Measurements from ENCODE around the gene ENPP3. TPM values are rescaled to one million over a fixed set of nuclear protein-coding genes. Genes with fewer than 3 reads are reported as not detected.

The ENPP3 gene
- total and polyA plus RNA-seq, 2 donors (not counting 1 experiment from before 2014, with no cell fraction given), result 0.18 to 0.25 TPM

DNA sequence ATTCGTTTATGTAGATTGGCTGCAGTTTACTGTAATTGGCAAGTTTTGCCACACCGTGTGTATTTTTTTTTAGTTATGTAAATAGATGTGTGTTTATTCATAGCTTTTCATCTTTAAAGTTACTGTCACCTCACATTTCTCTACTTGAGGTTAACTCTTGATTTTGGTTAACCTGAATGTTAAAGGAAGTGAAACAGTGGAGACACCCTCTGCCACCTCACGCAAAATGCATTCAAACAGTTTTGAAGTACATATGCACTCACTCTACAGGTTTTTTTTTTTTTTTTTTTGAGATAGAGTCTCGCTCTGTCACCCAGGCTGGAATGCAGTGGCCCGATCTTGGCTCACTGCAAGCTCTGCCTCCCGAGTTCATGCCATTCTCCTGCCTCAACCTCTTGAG is 46.4 kb downstream of the ENPP3 start:
- Histone ChIP-seq H3K36me3 (replicated peaks in 1 of 2; ENCODE audit: control extremely low read depth in 1 of 2, control insufficient read depth in 1 of 2, extremely low read depth in 1 of 2, insufficient read depth in 2 of 2, low read length in 1 of 2) (no peaks in the 10 kb centered on the region), H3K4me1 (ENCODE audit: control insufficient read depth in 2 of 2, insufficient read depth in 2 of 2, low read length in 2 of 2) (peaks cover 48 to 59% of the 10 kb centered on the region in 2 donors), H2AFZ (ENCODE audit: insufficient read depth, low read depth, low read length, poor library complexity, severe bottlenecking) (no peak overlapping the region), H3K27me3 (replicated peaks in 1 of 4; ENCODE audit: control extremely low read depth in 1 of 4, control insufficient read depth in 3 of 4, insufficient read depth in 4 of 4, low read length in 3 of 4) (no peaks in the 10 kb centered on the region), H3K4me2 (replicated peaks; ENCODE audit: low read depth, low read length, poor library complexity, severe bottlenecking) (peak overlapping the region; percentile 50), H3K9ac (ENCODE audit: low read length) (peak overlapping the region; percentile 27), H3K9me3 (ENCODE audit: control extremely low read depth in 1 of 3, control insufficient read depth in 2 of 3, insufficient read depth in 1 of 3, low read length in 2 of 3) (no peaks in the 10 kb centered on the region), H4K20me1 (ENCODE audit: control insufficient read depth, insufficient read depth, low read length, poor library complexity, severe bottlenecking) (no peaks in the 10 kb centered on the region), H3K27ac (ENCODE audit: low read length in 2 of 2) (peak overlapping the region in 1 of 2 donors; percentile 48), H3K79me2 (ENCODE audit: control insufficient read depth, insufficient read depth, low read length) (no peaks in the 10 kb centered on the region), H3K4me3 (ENCODE audit: control extremely low read depth in 1 of 5, extremely low read depth in 1 of 5, insufficient read depth in 1 of 5, low read depth in 2 of 5, low read length in 4 of 5) (peak overlapping the region in 1 of 5 experiments; percentile 29)
- peak; percentile 78 for DNase-seq
- no CpG with 5 or more reads among the region's 6 CpGs for WGBS (ENCODE audit: insufficient coverage)
- ChIA-PET POLR2A (interaction anchor here (0.7 kb wide), 1 partner anchor 24 kb away, joined by 7 read pairs; no protein-coding TSS in a partner anchor), CTCF (interaction anchor here (0.7 to 1.5 kb wide), 3 partner anchors 12 to 55 kb away, joined by 3 to 4 read pairs (median 4); partner anchors contain the start of gene MED23)
- Mint-ChIP-seq H3K4me3 (peak overlapping the region; percentile 69), H3K27ac (peak overlapping the region; percentile 44), H3K4me1 (peaks cover 51% of the 10 kb centered on the region), H3K9me3 (ENCODE audit: insufficient read depth) (no peaks in the 10 kb centered on the region), H3K27me3 (peaks cover 2% of the 10 kb centered on the region)
- intact Hi-C loops (cut with micrococcal nuclease), result loop anchor here (2.0 kb wide), 1 partner anchor 55 kb away; the partner anchor contains the start of gene MED23
- peak; percentile 75 for ATAC-seq (ENCODE audit: low read depth)
- TF ChIP-seq, protein P1, sequence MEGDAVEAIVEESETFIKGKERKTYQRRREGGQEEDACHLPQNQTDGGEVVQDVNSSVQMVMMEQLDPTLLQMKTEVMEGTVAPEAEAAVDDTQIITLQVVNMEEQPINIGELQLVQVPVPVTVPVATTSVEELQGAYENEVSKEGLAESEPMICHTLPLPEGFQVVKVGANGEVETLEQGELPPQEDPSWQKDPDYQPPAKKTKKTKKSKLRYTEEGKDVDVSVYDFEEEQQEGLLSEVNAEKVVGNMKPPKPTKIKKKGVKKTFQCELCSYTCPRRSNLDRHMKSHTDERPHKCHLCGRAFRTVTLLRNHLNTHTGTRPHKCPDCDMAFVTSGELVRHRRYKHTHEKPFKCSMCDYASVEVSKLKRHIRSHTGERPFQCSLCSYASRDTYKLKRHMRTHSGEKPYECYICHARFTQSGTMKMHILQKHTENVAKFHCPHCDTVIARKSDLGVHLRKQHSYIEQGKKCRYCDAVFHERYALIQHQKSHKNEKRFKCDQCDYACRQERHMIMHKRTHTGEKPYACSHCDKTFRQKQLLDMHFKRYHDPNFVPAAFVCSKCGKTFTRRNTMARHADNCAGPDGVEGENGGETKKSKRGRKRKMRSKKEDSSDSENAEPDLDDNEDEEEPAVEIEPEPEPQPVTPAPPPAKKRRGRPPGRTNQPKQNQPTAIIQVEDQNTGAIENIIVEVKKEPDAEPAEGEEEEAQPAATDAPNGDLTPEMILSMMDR (IDR thresholded peaks at IDR 0.05), result no peak
- TF ChIP-seq EZH2 (IDR thresholded peaks at IDR 0.05; ENCODE audit: borderline replicate concordance, insufficient read depth, low read depth, low read length, poor library complexity, severe bottlenecking), result no peak

DNA sequence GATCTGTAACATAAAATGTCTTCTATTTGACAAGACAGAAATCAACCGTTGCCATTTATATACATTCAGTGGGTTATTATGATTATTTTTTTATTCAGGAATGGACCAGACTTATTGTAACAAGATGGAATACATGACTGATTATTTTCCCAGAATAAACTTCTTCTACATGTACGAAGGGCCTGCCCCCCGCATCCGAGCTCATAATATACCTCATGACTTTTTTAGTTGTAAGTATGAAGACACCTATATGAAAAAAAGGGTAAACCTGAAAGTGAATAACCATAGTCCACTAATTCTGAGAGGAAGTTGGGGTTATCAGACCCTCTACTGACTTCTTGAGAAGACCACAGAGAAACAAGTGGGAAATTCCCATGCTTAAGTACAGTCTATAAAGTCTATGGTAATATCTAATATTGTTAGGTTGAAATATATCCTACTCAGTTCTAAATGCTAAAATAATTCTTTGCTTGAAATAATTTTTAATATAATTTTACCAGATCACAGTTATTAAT is 48.2 kb downstream of the ENPP3 start:
- Histone ChIP-seq H3K27ac (ENCODE audit: low read length in 2 of 2) (peak overlapping the region; percentile 1 to 51), H3K4me3 (ENCODE audit: control extremely low read depth in 1 of 5, extremely low read depth in 1 of 5, insufficient read depth in 1 of 5, low read depth in 2 of 5, low read length in 4 of 5) (no peak overlapping the region), H3K4me2 (replicated peaks; ENCODE audit: low read depth, low read length, poor library complexity, severe bottlenecking) (peak overlapping the region; percentile 36), H3K27me3 (replicated peaks in 1 of 4; ENCODE audit: control extremely low read depth in 1 of 4, control insufficient read depth in 3 of 4, insufficient read depth in 4 of 4, low read length in 3 of 4) (no peaks in the 10 kb centered on the region), H3K79me2 (ENCODE audit: control insufficient read depth, insufficient read depth, low read length) (no peaks in the 10 kb centered on the region), H3K9ac (ENCODE audit: low read length) (no peak overlapping the region), H3K36me3 (replicated peaks in 1 of 2; ENCODE audit: control extremely low read depth in 1 of 2, control insufficient read depth in 1 of 2, extremely low read depth in 1 of 2, insufficient read depth in 2 of 2, low read length in 1 of 2) (no peaks in the 10 kb centered on the region), H3K4me1 (ENCODE audit: control insufficient read depth in 2 of 2, insufficient read depth in 2 of 2, low read length in 2 of 2) (peaks cover 60 to 70% of the 10 kb centered on the region in 2 donors), H4K20me1 (ENCODE audit: control insufficient read depth, insufficient read depth, low read length, poor library complexity, severe bottlenecking) (no peaks in the 10 kb centered on the region), H2AFZ (ENCODE audit: insufficient read depth, low read depth, low read length, poor library complexity, severe bottlenecking) (no peak overlapping the region), H3K9me3 (ENCODE audit: control extremely low read depth in 1 of 3, control insufficient read depth in 2 of 3, insufficient read depth in 1 of 3, low read length in 2 of 3) (no peaks in the 10 kb centered on the region)
- intact Hi-C loops (cut with micrococcal nuclease), result no loop called here
- peak overlapping the region; percentile 4 for H3K27ac Mint-ChIP-seq
- ATAC-seq (ENCODE audit: low read depth) (peak; percentile 57), DNase-seq (peak; percentile 67)
- H3K9me3 Mint-ChIP-seq (ENCODE audit: insufficient read depth), result no peaks in the 10 kb centered on the region
- TF ChIP-seq, protein P1 (IDR thresholded peaks at IDR 0.05), result no peak
- no peak for TF ChIP-seq EZH2 (IDR thresholded peaks at IDR 0.05; ENCODE audit: borderline replicate concordance, insufficient read depth, low read depth, low read length, poor library complexity, severe bottlenecking)
- ChIA-PET CTCF (interaction anchor here (0.9 to 1.2 kb wide), 2 partner anchors 57 to 485 kb away, joined by 3 read pairs; no protein-coding TSS in a partner anchor), POLR2A (no interaction called here)
- no CpG with 5 or more reads among the region's 4 CpGs for WGBS (ENCODE audit: insufficient coverage)
- no peaks in the 10 kb centered on the region for H3K27me3 Mint-ChIP-seq
- peak overlapping the region; percentile 36 for H3K4me3 Mint-ChIP-seq
- H3K4me1 Mint-ChIP-seq, result peaks cover 61% of the 10 kb centered on the region
